ENCODE results near the gene DTL.
A peak's percentile ranks its signal among the peaks of the same experiment; 100 is the strongest.

DTL gene

DNA sequence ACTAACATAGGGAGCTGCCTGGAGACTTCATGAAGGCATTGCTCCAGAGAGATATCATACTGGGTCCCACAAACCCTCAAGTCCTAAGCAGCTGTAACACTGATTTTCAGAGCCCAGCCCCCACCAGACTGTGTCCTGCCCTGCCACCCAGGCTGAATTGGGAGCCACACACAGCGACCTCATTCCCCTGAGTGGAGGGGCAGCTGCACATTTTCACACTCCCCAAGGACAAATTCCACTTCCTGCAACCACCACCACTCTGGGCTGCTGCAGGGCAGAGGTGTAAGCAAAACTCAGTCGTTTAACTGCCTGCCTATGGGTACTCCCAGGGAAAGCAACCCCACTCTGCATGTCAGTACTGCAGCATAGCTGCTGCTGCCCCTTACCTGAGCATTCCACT is 19.8 kb downstream of the DTL start:
- no peak for DNase-seq (ENCODE audit: low read depth)
- no peak overlapping the region for H3K4me3 ChIP-seq (ENCODE audit: low read length)
- TF ChIP-seq, protein P1, sequence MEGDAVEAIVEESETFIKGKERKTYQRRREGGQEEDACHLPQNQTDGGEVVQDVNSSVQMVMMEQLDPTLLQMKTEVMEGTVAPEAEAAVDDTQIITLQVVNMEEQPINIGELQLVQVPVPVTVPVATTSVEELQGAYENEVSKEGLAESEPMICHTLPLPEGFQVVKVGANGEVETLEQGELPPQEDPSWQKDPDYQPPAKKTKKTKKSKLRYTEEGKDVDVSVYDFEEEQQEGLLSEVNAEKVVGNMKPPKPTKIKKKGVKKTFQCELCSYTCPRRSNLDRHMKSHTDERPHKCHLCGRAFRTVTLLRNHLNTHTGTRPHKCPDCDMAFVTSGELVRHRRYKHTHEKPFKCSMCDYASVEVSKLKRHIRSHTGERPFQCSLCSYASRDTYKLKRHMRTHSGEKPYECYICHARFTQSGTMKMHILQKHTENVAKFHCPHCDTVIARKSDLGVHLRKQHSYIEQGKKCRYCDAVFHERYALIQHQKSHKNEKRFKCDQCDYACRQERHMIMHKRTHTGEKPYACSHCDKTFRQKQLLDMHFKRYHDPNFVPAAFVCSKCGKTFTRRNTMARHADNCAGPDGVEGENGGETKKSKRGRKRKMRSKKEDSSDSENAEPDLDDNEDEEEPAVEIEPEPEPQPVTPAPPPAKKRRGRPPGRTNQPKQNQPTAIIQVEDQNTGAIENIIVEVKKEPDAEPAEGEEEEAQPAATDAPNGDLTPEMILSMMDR (IDR thresholded peaks at IDR 0.05; ENCODE audit: insufficient read depth, low read depth, low read length, missing control alignments), result no peak

DNA sequence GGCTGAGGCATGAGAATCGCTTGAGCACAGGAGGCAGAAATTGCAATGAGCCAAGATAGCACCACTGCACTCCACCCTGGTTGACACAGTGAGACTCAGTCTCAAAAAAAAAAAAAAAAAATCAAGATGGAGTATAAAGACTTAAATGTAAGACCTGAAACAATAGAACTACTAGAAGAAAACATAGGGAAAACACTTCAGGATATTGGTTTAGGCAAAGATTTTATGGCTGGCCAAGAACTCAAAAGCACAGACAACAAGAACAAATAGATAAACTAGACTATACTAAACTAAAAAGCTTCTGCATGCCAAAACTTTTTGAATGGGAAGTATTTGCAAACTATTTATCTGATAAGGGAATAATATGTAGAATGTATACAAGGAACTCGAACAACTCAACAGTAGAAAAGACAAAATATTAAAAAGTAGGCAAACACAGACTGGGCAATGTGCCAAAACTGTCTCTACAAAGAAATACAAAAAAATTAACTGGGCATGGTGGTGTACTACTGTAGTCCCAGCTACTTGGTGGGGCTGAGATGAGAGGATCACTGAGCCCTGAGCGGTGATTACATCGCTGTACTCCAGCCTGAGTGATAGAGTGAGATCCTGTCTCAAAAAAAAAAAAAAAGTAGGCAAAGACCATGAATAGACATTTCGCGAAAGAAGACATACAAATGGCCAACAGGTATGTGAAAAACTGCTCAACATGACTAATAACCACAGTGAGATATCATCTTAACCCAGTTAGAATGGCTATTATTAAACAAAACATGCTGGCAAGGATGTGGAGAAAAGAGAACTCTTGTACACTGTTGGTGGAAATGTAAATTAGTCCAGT is 25.3 kb downstream of the DTL start:
- peak; percentile 28 for DNase-seq (ENCODE audit: low read depth)
- TF ChIP-seq, protein P1 (IDR thresholded peaks at IDR 0.05; ENCODE audit: insufficient read depth, low read depth, low read length, missing control alignments), result no peak
- no peak overlapping the region for H3K4me3 ChIP-seq (ENCODE audit: low read length)

DNA sequence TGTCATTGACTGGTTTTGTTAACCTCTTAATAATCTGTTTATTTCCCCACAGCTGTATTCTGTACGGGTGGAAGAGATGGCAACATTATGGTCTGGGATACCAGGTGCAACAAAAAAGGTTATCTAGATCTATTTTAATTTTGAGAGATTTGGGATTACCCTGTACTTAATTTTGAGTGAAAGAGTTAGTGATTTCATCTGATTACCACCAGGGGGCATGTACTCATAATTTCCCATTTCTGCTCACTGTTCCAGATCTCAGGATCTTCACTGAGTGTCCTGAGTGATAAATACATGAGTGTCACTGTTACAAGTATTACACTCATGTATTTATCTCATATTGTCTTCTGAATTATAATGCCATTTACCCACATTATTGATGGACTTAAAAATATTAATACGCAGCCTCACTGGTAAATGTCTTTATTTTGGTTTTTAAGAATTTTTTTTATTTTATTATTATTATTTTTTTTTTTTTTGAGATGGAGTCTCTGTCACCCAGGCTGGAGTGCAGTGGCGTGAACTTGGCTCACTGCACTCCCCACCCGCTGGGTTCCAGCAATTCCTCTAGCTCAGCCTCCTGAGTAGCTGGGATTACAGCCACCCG is 27.4 kb downstream of the DTL start:
- TF ChIP-seq, protein P1 (IDR thresholded peaks at IDR 0.05; ENCODE audit: insufficient read depth, low read depth, low read length, missing control alignments), result peak; percentile 67
- DNase-seq (ENCODE audit: low read depth), result peak; percentile 61
- no peak overlapping the region for H3K4me3 ChIP-seq (ENCODE audit: low read length)

DNA sequence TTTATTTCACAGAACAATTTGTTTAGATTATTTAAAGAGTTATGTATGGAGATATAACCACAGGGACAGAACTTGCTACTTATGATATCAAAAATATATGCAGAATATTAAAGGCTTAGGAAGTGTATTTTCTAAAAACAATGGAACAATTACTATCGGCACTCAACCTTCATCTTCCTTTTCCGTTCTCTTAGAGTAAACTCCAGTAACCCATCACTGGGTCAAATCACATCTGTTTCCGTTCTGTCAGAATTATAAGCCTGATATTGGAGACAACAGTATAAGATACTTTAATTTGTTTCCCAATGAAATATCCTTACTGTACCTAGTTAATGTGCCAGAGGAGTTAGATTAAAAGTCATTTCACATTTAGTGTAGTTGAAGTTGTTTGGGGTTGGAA is 32.2 kb downstream of the DTL start:
- no peak for DNase-seq (ENCODE audit: low read depth)
- TF ChIP-seq, protein P1 (IDR thresholded peaks at IDR 0.05; ENCODE audit: insufficient read depth, low read depth, low read length, missing control alignments), result no peak
- no peak overlapping the region for H3K4me3 ChIP-seq (ENCODE audit: low read length)

DNA sequence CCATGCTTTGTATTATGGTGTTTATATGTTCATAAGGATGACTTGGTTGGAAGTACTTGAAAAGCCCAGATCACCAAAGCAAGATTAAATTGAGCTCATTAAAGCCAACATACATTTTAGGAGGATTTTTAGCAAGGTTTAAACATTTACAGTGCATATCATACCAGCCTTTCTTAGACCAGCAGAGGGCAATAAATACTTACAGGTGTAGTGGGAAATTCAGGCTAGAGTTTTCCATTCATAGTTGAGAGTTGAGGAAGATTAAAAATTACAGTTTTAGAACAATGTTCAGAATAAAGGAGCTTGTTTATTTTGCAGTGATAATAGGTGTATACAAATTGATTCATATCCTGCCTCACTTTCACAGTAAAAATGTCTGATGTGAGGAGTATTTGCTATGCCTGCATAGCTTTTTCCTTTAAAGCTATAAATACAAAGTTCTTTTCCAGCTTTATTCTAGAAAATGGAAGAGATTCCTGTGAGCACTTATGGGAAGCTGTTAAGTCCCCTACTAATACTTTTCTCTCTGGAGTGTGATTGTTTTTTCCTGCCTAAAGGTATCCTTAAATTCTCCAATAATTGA is 35.3 kb downstream of the DTL start:
- DNase-seq (ENCODE audit: low read depth), result peak; percentile 66
- TF ChIP-seq, protein P1 (IDR thresholded peaks at IDR 0.05; ENCODE audit: insufficient read depth, low read depth, low read length, missing control alignments), result peak; percentile 71
- no peak overlapping the region for H3K4me3 ChIP-seq (ENCODE audit: low read length)

DNA sequence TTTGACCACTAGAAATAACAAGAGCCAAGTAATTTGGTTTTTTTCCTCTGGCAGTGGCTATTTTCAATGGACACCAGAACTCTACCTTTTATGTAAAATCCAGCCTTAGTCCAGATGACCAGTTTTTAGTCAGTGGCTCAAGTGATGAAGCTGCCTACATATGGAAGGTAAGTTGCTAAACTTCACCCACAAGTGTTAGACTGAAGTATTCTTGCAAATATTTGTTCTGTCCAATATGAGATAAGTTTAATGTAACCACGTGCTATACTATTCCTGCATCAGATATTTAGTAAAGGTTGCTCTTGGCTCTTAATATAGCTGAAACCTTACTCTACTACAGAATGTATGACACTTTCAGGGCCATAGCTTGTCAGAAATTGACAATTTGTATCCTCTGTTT is 36.5 kb downstream of the DTL start:
- TF ChIP-seq, protein P1 (IDR thresholded peaks at IDR 0.05; ENCODE audit: insufficient read depth, low read depth, low read length, missing control alignments), result no peak
- no peak overlapping the region for H3K4me3 ChIP-seq (ENCODE audit: low read length)
- DNase-seq (ENCODE audit: low read depth), result no peak

Measured in epithelial cell of esophagus (primary cell).